Lower leg skin (tissue), 4 donors: ENCODE results near the gene MAP4K2. TPM values are rescaled to one million over a fixed set of nuclear protein-coding genes. Genes with fewer than 3 reads are reported as not detected.

Experiments used
- DNase-seq, 2 donors: peaks; one replicate each; pipeline ENCODE4 v3.0.0-alpha.2; 2019; ENCODE audit warnings: low spot score in 2 of 2
- H3K4me3 ChIP-seq: fragments of 200-600 bp; sonication (generic); 2 replicates; pipeline ENCODE4 v1.5.1; 2017; ENCODE audit warnings: mild to moderate bottlenecking, low read depth; ENCODE audit not compliant: poor library complexity, severe bottlenecking
- POLR2A ChIP-seq, 2 donors: fragments of 450-650 bp; IDR thresholded peaks; one replicate each; pipeline ENCODE4 v1.6.1; 2016 to 2017; ENCODE audit warnings: antibody characterized with exemption in 2 of 2, mild to moderate bottlenecking in 1 of 2, moderate library complexity in 1 of 2
- WGBS, 2 donors: methylation state at CpG; one replicate each; pipeline ENCODE4 v1.1.5; 2018; 5-methylcytosine and 5-hydroxymethylcytosine counted together
- intact Hi-C: fragments of 100-400 bp; cut with DNase I; formaldehyde crosslinking; loops from one replicate; pipeline ENCODE4 v1.15.0; 2023; ENCODE audit warnings: low total_unique reads
- total RNA-seq, 4 donors: library from RNA; depleted of rRNA; stranded (reverse); fragments of >200 nt; gene quantifications; one replicate each; pipeline ENCODE4 v1.1.0, GENCODE V29; 2016
- TF ChIP-seq, protein P1 (sequence below), 3 donors: fragments of 450-650 bp; IDR thresholded peaks; one replicate each; pipeline ENCODE4 v1.5.1; 2016; ENCODE audit warnings: antibody characterized with exemption in 3 of 3, mild to moderate bottlenecking in 3 of 3, moderate library complexity in 2 of 3

MAP4K2 gene
- total RNA-seq, 4 donors from 2014 or later: 9.3 to 29.8 (median 19.5) TPM

DNA sequence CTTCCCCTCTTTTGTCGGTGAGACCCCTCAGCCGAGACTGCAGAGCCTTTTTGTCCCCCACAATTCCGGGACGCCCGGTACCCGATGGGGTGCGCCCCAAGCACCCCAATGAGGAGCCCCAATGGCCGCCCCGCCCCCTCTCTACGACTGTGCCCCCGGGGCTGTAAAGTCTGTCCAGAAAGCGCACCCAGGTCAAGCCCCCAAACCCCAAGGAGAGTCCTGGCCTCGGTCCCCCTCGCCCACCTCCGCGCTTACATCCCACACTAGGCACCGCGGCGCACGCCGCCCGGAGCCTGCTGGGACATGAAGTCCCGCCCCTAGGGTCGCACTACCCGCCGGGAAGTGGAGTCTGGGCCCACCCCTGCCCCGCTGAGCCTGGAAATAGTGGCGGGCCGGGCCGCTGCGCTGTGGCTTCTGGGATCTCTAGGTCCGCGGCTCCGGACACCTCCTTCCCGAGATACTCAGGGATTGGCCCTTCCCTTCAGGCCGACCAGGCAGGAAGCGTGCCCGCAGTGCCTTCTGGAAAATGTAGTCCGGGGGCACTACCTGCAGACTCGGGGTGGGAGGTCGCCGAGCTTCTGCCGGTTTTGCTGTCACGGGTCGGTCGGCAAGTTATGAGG lies 7.4 kb upstream of the MAP4K2 start, which contains the start of gene MEN1:
TSS of gene MEN1 (minus strand) at position 281 of the 620 bp plus-strand sequence. CDS start 442 bp downstream, outside the sequence.
- TF ChIP-seq, protein P1, sequence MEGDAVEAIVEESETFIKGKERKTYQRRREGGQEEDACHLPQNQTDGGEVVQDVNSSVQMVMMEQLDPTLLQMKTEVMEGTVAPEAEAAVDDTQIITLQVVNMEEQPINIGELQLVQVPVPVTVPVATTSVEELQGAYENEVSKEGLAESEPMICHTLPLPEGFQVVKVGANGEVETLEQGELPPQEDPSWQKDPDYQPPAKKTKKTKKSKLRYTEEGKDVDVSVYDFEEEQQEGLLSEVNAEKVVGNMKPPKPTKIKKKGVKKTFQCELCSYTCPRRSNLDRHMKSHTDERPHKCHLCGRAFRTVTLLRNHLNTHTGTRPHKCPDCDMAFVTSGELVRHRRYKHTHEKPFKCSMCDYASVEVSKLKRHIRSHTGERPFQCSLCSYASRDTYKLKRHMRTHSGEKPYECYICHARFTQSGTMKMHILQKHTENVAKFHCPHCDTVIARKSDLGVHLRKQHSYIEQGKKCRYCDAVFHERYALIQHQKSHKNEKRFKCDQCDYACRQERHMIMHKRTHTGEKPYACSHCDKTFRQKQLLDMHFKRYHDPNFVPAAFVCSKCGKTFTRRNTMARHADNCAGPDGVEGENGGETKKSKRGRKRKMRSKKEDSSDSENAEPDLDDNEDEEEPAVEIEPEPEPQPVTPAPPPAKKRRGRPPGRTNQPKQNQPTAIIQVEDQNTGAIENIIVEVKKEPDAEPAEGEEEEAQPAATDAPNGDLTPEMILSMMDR (IDR thresholded peaks at IDR 0.05): no peak
- peak in 1 of 2 donors; percentile 6 for TF ChIP-seq POLR2A (IDR thresholded peaks at IDR 0.05)
- intact Hi-C loops: no loop called here
- peak; percentile 95 to 99 for DNase-seq
- 0% methylated on average over 25 to 42 of the region's 46 CpGs for WGBS, 2 donors
- peak within 1 kb of the TSS; percentile 60 for H3K4me3 ChIP-seq

DNA sequence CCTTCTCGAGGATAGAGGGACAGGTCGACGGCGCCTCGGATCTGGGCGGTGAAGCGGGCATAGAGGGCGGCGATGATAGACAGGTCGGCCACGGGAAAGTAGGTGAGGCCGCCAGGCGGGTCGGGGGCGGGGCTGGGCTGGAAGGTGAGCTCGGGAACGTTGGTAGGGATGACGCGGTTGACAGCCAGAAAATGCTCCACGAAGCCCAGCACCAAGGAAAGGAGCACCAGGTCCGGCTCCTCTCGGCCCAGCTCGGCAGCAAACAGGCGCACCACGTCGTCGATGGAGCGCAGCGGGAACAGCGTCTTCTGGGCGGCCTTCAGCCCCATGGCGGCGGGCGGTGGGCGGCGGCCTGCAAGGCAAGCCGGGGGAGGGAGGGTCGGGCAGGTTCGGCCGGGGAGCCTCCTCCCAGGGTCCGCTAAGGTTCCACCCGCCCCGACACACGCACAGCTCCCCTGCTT lies 6.8 kb upstream of the MAP4K2 start:
- no peak for TF ChIP-seq POLR2A (IDR thresholded peaks at IDR 0.05)
- TF ChIP-seq, protein P1 (IDR thresholded peaks at IDR 0.05): no peak
- no peak for DNase-seq
- peak overlapping the region; percentile 60 for H3K4me3 ChIP-seq
- intact Hi-C loops: no loop called here
- 6% methylated on average over 30 to 41 of the region's 44 CpGs for WGBS, 2 donors

DNA sequence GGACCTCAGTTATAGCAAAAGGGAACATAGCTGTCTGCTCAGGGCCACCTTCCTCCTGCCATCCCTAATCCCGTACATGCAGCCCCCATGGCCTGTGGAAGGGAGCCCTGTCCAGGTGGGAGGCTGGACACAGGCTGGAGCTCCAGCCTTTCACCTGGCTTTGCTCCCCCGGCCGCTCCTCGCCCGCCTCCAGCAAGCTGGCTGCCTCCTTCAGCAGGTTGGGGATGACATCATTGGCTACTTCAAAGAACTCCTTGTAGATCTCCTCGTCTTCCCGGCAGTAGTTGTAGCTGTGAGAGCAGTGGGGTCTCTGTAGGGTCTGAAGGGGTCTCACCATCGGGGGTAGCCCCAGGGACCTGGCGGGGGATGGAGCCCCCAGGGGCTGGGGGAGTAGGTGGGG lies 2.5 kb upstream of the MAP4K2 start:
- intact Hi-C loops: no loop called here
- DNase-seq: no peak
- H3K4me3 ChIP-seq: no peak overlapping the region
- 92 to 96% methylated on average over 9 of the region's 9 CpGs for WGBS, 2 donors
- TF ChIP-seq, protein P1 (IDR thresholded peaks at IDR 0.05): no peak
- TF ChIP-seq POLR2A (IDR thresholded peaks at IDR 0.05): no peak

DNA sequence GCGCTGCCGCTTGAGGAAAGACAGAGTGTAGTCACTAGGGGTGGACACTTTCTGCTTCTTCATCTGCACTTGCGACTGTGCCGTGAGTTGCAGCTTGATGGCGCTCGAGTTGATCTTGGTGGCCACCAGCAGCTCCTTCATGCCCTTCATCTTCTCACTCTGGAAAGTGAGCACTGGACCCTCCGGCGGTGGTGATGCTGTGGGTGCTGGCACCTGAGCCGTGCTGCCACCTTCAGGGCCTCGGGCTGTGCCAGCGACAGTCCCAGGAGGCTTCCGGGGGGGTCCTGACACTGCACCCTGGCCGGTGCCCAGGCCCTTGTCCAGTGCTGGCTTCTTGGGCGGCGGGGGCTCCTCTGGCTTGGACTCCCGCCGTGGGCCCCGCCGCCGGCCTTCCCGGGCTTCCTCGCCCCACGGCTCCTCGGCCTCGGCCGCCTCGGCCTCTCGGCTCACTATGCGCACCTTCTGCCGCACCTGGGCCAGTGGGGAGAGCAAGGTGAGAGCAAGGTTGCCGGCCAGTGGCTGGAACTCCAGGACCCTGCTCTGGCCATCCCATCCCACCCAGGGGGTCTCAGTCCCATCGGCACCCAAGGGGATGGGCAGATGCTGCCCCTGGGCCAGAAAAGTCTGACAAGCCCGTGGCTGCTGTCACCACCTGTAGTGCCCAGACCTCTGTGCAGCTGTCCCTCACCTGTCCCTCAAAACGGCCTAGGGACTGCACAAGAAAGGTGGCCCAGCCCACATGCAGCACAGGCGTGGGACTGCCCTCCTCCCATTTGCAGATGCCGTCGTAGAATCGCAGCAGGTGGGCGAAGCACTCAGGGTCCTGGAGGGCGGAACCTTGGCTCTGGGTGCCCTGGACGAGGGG lies 1.6 kb upstream of the MAP4K2 start:
- H3K4me3 ChIP-seq: no peak overlapping the region

DNA sequence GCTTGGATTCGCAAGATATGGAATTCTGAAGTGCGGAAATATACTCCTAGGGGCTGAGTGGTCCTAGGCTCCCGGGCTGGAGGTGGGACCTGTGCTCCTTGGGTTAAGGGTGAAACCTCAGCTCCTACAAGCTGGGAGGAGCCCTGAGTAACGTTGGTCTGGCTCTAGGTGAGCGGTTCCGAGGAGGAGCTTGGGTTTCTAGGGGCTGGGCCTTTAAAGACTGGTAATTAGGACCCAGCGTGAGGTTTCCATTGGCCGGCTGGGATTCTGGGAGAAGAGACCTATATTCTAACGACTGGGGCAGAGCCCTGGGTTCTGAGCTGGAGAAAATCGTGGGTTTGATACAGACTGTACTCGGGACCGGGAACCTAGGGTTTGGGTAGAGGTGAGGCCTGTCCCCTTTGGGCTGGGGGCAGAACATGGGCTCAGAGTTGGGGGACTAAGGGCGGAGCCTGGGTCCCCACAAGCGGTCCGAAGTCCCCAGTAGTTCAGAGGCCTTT lies 882 bp upstream of the MAP4K2 start:
- WGBS, 2 donors: 36 to 41% methylated on average over 15 of the region's 15 CpGs
- TF ChIP-seq POLR2A (IDR thresholded peaks at IDR 0.05): no peak
- TF ChIP-seq, protein P1 (IDR thresholded peaks at IDR 0.05): no peak
- H3K4me3 ChIP-seq: peak overlapping the region; percentile 40
- DNase-seq: no peak
- intact Hi-C loops: no loop called here

More for the DNA sequence above, 1.6 kb upstream of the MAP4K2 start:
- no peak for TF ChIP-seq POLR2A (IDR thresholded peaks at IDR 0.05)
- TF ChIP-seq, protein P1 (IDR thresholded peaks at IDR 0.05): no peak
- intact Hi-C loops: no loop called here
- 91 to 93% methylated on average over 34 to 41 of the region's 41 CpGs for WGBS, 2 donors
- DNase-seq: no peak
